ENCODE data around the gene PLEKHA8.

The PLEKHA8 gene

DNA sequence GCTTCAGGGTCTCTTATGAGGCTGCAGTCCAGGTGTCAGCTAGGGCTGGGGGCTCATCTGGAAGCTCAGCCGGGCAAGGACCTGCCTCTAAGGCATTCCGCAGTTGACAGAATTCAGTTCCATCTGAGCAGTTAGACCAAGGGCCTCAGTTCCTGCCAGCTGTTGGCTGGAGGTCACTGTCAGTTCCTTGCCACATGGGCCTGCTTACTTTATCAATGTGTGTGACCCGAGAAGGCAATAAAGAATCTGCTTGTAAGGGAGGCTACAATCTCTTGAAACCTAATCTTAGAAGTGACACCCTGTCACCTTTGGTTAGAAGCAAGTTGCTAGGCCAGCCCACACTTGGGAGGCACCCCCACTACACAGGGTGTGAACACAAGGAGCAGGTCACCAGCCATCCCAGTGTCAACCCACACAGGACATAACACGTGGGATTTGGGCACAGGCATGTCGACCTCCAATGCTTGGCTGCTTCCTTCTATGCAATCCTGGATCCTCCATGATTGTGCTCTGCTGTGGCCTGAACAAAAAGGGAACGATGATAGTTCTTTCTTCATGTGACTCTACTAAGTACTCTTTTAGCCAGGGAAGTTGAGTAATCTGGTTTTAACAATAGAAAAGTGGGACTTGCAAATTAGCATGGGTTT, 148.4 kb downstream of the PLEKHA8 start:
- no peak for TF ChIP-seq YY1 (IDR thresholded peaks at IDR 0.05; ENCODE audit: low read depth)
- no peak for TF ChIP-seq CREB1 (IDR thresholded peaks at IDR 0.05; ENCODE audit: low read depth)
- TF ChIP-seq, protein P1, sequence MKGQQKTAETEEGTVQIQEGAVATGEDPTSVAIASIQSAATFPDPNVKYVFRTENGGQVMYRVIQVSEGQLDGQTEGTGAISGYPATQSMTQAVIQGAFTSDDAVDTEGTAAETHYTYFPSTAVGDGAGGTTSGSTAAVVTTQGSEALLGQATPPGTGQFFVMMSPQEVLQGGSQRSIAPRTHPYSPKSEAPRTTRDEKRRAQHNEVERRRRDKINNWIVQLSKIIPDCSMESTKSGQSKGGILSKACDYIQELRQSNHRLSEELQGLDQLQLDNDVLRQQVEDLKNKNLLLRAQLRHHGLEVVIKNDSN (IDR thresholded peaks at IDR 0.05), result no peak
- no peak for TF ChIP-seq CEBPB (IDR thresholded peaks at IDR 0.05)
- TF ChIP-seq, protein P2, sequence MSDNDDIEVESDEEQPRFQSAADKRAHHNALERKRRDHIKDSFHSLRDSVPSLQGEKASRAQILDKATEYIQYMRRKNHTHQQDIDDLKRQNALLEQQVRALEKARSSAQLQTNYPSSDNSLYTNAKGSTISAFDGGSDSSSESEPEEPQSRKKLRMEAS (IDR thresholded peaks at IDR 0.05), result no peak
- TF ChIP-seq EGR1 (IDR thresholded peaks at IDR 0.05), result no peak
- no peak for TF ChIP-seq TCF12 (IDR thresholded peaks at IDR 0.05; ENCODE audit: low read depth)
- TF ChIP-seq, protein P3, sequence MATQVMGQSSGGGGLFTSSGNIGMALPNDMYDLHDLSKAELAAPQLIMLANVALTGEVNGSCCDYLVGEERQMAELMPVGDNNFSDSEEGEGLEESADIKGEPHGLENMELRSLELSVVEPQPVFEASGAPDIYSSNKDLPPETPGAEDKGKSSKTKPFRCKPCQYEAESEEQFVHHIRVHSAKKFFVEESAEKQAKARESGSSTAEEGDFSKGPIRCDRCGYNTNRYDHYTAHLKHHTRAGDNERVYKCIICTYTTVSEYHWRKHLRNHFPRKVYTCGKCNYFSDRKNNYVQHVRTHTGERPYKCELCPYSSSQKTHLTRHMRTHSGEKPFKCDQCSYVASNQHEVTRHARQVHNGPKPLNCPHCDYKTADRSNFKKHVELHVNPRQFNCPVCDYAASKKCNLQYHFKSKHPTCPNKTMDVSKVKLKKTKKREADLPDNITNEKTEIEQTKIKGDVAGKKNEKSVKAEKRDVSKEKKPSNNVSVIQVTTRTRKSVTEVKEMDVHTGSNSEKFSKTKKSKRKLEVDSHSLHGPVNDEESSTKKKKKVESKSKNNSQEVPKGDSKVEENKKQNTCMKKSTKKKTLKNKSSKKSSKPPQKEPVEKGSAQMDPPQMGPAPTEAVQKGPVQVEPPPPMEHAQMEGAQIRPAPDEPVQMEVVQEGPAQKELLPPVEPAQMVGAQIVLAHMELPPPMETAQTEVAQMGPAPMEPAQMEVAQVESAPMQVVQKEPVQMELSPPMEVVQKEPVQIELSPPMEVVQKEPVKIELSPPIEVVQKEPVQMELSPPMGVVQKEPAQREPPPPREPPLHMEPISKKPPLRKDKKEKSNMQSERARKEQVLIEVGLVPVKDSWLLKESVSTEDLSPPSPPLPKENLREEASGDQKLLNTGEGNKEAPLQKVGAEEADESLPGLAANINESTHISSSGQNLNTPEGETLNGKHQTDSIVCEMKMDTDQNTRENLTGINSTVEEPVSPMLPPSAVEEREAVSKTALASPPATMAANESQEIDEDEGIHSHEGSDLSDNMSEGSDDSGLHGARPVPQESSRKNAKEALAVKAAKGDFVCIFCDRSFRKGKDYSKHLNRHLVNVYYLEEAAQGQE (IDR thresholded peaks at IDR 0.05; ENCODE audit: low read depth), result no peak
- TF ChIP-seq NFIC (IDR thresholded peaks at IDR 0.05), result no peak
- TF ChIP-seq TAF1 (IDR thresholded peaks at IDR 0.05; ENCODE audit: low read depth), result no peak
- no peak for TF ChIP-seq RAD21 (IDR thresholded peaks at IDR 0.05; ENCODE audit: low read depth)
- TF ChIP-seq EP300 (IDR thresholded peaks at IDR 0.05; ENCODE audit: borderline replicate concordance), result no peak
- no peak for TF ChIP-seq ZBTB7A (IDR thresholded peaks at IDR 0.05; ENCODE audit: low read depth)
- no peak for TF ChIP-seq TEAD4 (IDR thresholded peaks at IDR 0.05)
- no peak for TF ChIP-seq FOXM1 (IDR thresholded peaks at IDR 0.05; ENCODE audit: borderline replicate concordance, low read depth)

DNA sequence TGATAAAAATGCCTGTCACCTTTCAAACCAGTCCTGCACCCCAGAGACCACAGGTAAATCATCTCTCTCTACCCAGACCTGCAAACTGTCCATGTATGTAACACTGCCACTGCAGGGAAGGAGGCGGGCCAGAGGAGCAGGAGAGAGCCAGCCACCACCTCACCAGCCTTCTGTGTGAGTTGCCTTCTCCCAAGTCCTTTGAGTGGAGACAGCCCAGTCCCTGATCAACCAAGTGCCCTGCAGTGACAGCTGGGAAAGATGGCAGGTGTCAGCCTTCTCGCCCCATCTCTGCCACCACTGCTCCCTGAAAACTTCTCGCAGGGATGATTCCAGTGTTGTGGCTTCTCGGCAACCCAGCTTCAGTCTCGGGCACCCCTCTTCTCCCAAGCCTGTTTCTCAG, 149.0 kb downstream of the PLEKHA8 start:
- no peak for TF ChIP-seq YY1 (IDR thresholded peaks at IDR 0.05; ENCODE audit: low read depth)
- TF ChIP-seq NFIC (IDR thresholded peaks at IDR 0.05), result no peak
- TF ChIP-seq EGR1 (IDR thresholded peaks at IDR 0.05), result no peak
- no peak for TF ChIP-seq TCF12 (IDR thresholded peaks at IDR 0.05; ENCODE audit: low read depth)
- TF ChIP-seq ZBTB7A (IDR thresholded peaks at IDR 0.05; ENCODE audit: low read depth), result no peak
- TF ChIP-seq RAD21 (IDR thresholded peaks at IDR 0.05; ENCODE audit: low read depth), result no peak
- TF ChIP-seq CREB1 (IDR thresholded peaks at IDR 0.05; ENCODE audit: low read depth), result no peak
- TF ChIP-seq, protein P2 (IDR thresholded peaks at IDR 0.05), result no peak
- TF ChIP-seq TEAD4 (IDR thresholded peaks at IDR 0.05), result no peak
- no peak for TF ChIP-seq FOXM1 (IDR thresholded peaks at IDR 0.05; ENCODE audit: borderline replicate concordance, low read depth)
- TF ChIP-seq, protein P3 (IDR thresholded peaks at IDR 0.05; ENCODE audit: low read depth), result no peak
- TF ChIP-seq CEBPB (IDR thresholded peaks at IDR 0.05), result no peak
- no peak for TF ChIP-seq EP300 (IDR thresholded peaks at IDR 0.05; ENCODE audit: borderline replicate concordance)

DNA sequence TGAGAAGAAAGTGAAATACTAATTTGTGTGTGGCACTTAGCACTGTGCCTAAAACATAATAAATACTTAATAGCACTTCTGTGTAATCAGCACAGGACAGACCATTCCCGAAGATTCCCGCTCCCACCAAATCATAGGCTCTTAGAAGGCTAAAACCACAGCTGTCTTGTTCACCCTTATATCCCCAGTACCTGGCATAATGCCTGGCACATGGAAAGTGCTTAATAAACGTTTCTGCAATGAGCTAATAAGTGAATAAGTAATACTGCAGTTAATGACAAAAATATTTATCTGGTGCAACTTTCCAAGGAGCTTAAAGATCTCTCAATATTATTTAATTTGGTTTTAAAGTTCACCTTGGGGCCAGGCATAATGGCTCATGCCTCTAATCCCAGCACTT, 149.8 kb downstream of the PLEKHA8 start:
- TF ChIP-seq TEAD4 (IDR thresholded peaks at IDR 0.05) (no peak), EP300 (IDR thresholded peaks at IDR 0.05; ENCODE audit: borderline replicate concordance) (no peak), EGR1 (IDR thresholded peaks at IDR 0.05) (no peak), RAD21 (IDR thresholded peaks at IDR 0.05; ENCODE audit: low read depth) (no peak), TCF12 (IDR thresholded peaks at IDR 0.05; ENCODE audit: low read depth) (no peak), YY1 (IDR thresholded peaks at IDR 0.05; ENCODE audit: low read depth) (no peak), NFIC (IDR thresholded peaks at IDR 0.05) (no peak), CEBPB (IDR thresholded peaks at IDR 0.05) (no peak)
- TF ChIP-seq, protein P3 (IDR thresholded peaks at IDR 0.05; ENCODE audit: low read depth), result no peak
- TF ChIP-seq, protein P1 (IDR thresholded peaks at IDR 0.05), result no peak

DNA sequence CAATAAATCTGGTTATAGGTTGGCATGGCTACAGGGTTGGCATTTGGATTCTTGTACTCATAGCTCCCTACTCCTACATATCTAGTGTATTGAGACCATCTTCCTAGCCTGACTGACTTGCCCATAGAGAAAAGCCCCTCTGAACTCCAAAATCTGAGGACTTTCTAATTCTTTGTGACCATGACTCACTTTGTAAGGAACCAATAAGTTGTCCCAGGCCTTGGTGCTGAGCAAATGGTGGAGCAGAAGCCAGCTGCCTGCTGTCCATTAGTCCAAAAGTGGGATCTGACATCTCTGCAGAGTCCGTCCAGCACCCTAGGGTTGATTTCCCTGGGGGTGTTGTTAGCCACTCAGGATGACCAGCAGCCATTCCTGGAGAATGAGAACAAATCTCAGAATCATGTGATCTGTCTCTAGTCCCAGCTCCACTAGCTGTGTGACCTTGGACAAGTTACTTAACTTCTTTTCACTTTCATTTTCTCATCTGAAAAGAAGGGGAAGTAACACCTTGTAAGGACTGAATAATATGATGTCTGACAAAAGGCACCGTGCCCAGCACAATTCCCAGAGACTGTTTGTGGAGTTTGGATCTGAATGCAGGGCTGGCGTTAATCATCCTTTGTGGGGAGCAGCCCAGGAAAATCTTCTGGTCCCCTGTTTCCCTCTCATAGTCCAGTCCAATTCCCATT, 150.7 kb downstream of the PLEKHA8 start:
- TF ChIP-seq ZBTB7A (IDR thresholded peaks at IDR 0.05; ENCODE audit: low read depth), result no peak
- no peak for TF ChIP-seq CREB1 (IDR thresholded peaks at IDR 0.05; ENCODE audit: low read depth)
- no peak for TF ChIP-seq FOXM1 (IDR thresholded peaks at IDR 0.05; ENCODE audit: borderline replicate concordance, low read depth)
- no peak for TF ChIP-seq EGR1 (IDR thresholded peaks at IDR 0.05)
- no peak for TF ChIP-seq TAF1 (IDR thresholded peaks at IDR 0.05; ENCODE audit: low read depth)
- TF ChIP-seq RAD21 (IDR thresholded peaks at IDR 0.05; ENCODE audit: low read depth), result no peak
- TF ChIP-seq, protein P1 (IDR thresholded peaks at IDR 0.05), result no peak
- TF ChIP-seq, protein P2 (IDR thresholded peaks at IDR 0.05), result no peak
- no peak for TF ChIP-seq YY1 (IDR thresholded peaks at IDR 0.05; ENCODE audit: low read depth)
- TF ChIP-seq, protein P3 (IDR thresholded peaks at IDR 0.05; ENCODE audit: low read depth), result no peak
- TF ChIP-seq TCF12 (IDR thresholded peaks at IDR 0.05; ENCODE audit: low read depth), result no peak
- no peak for TF ChIP-seq NFIC (IDR thresholded peaks at IDR 0.05)
- TF ChIP-seq TEAD4 (IDR thresholded peaks at IDR 0.05), result no peak
- no peak for TF ChIP-seq CEBPB (IDR thresholded peaks at IDR 0.05)
- TF ChIP-seq EP300 (IDR thresholded peaks at IDR 0.05; ENCODE audit: borderline replicate concordance), result no peak

Data from Ishikawa (cell line).